WERI-Rb-1 (cell line): ENCODE results near the gene IQCF6.

Experiments used
- DNase-seq: peaks from one replicate; pipeline ENCODE4 v3.0.0-alpha.2; 2020
- H3K27ac ChIP-seq: fragments of 250-450 bp; sonication (Bioruptor Pico); 2 replicates; pipeline ENCODE4 v1.5.1; 2020; ENCODE audit warnings: mild to moderate bottlenecking, moderate library complexity
- H3K27me3 ChIP-seq: fragments of 250-450 bp; sonication (Bioruptor Pico); 2 replicates; pipeline ENCODE4 v1.5.1; 2021; ENCODE audit warnings: mild to moderate bottlenecking, low read depth, moderate library complexity; ENCODE audit not compliant: insufficient read depth, severe bottlenecking
- H3K36me3 ChIP-seq: fragments of 250-450 bp; sonication (Bioruptor Pico); 2 replicates; pipeline ENCODE4 v1.5.1; 2020; ENCODE audit warnings: mild to moderate bottlenecking, moderate library complexity
- H3K4me3 ChIP-seq: 2 replicates; pipeline ENCODE4 v1.5.1; 2011; ENCODE audit warnings: low read depth, mild to moderate bottlenecking, control low read depth, low read length
- H3K9me3 ChIP-seq: fragments of 250-450 bp; sonication (Bioruptor Pico); 2 replicates; pipeline ENCODE4 v1.5.1; 2021; ENCODE audit warnings: mild to moderate bottlenecking, moderate library complexity; ENCODE audit not compliant: severe bottlenecking
- CTCF ChIP-seq: IDR thresholded peaks from 2 replicates; pipeline ENCODE4 v1.5.1; 2011; ENCODE audit warnings: low read depth, mild to moderate bottlenecking, control low read depth, inconsistent platforms, low read length

The IQCF6 gene

GRCh38 chr3:51815614-51816013, 36.6 kb upstream of the IQCF6 start:
- no peak for DNase-seq
- H3K27ac ChIP-seq: no peak overlapping the region
- H3K27me3 ChIP-seq: no peaks in the 10 kb centered on the region
- TF ChIP-seq CTCF: no peak
- H3K4me3 ChIP-seq: no peak overlapping the region
- no peaks in the 10 kb centered on the region for H3K36me3 ChIP-seq
- H3K9me3 ChIP-seq: no peaks in the 10 kb centered on the region

GRCh38 chr3:51814034-51814433, 35.0 kb upstream of the IQCF6 start:
- no peak overlapping the region for H3K4me3 ChIP-seq
- no peaks in the 10 kb centered on the region for H3K27me3 ChIP-seq
- no peak overlapping the region for H3K27ac ChIP-seq
- no peak for DNase-seq
- no peaks in the 10 kb centered on the region for H3K9me3 ChIP-seq
- H3K36me3 ChIP-seq: no peaks in the 10 kb centered on the region
- no peak for TF ChIP-seq CTCF

GRCh38 chr3:51813539-51813938, 34.5 kb upstream of the IQCF6 start:
- no peak overlapping the region for H3K4me3 ChIP-seq
- no peak for DNase-seq
- TF ChIP-seq CTCF: no peak

GRCh38 chr3:51808934-51809333, 29.9 kb upstream of the IQCF6 start:
- no peaks in the 10 kb centered on the region for H3K36me3 ChIP-seq
- DNase-seq: no peak
- TF ChIP-seq CTCF: no peak
- H3K4me3 ChIP-seq: no peak overlapping the region
- no peaks in the 10 kb centered on the region for H3K27me3 ChIP-seq
- peaks cover 2% of the 10 kb centered on the region for H3K9me3 ChIP-seq
- H3K27ac ChIP-seq: no peak overlapping the region

More at GRCh38 chr3:51813539-51813938, 34.5 kb upstream of the IQCF6 start:
- no peaks in the 10 kb centered on the region for H3K9me3 ChIP-seq
- no peak overlapping the region for H3K27ac ChIP-seq
- no peaks in the 10 kb centered on the region for H3K27me3 ChIP-seq
- no peaks in the 10 kb centered on the region for H3K36me3 ChIP-seq

GRCh38 chr3:51802106-51802703, 23.2 kb upstream of the IQCF6 start:
- no peaks in the 10 kb centered on the region for H3K9me3 ChIP-seq
- H3K4me3 ChIP-seq: no peak overlapping the region
- no peak for DNase-seq
- no peaks in the 10 kb centered on the region for H3K36me3 ChIP-seq
- H3K27me3 ChIP-seq: no peaks in the 10 kb centered on the region
- H3K27ac ChIP-seq: no peak overlapping the region
- no peak for TF ChIP-seq CTCF

GRCh38 chr3:51800750-51801125, 21.7 kb upstream of the IQCF6 start:
- no peaks in the 10 kb centered on the region for H3K36me3 ChIP-seq
- TF ChIP-seq CTCF: no peak
- no peaks in the 10 kb centered on the region for H3K9me3 ChIP-seq
- no peak for DNase-seq
- no peak overlapping the region for H3K4me3 ChIP-seq
- H3K27ac ChIP-seq: no peak overlapping the region
- H3K27me3 ChIP-seq: no peaks in the 10 kb centered on the region
